Activated effector memory CD4-positive, alpha-beta T cell treated with anti-CD3 and anti-CD28 coated beads, Interleukin-2, amount 50 U/mL, for 16 hours (primary cell): ENCODE data around the gene CCDC181.
"Not testable (repeated sequence)": the region's sequence is repeated elsewhere in the genome, so short reads cannot be mapped to it uniquely, and the experiment has no call there.

Experiments used
- DNase-seq: peaks from one replicate; pipeline ENCODE4 v3.0.0-alpha.2; 2020

CCDC181 gene

GRCh38 chr1:169427081-169427641 lies at the start of gene CCDC181:
Gene CCDC181, minus strand, starts transcription at chr1:169427474. Its CDS starts 2,547 bp downstream, at chr1:169424927.
- DNase-seq, result peak; percentile 72

- no peak for DNase-seq
Measured at GRCh38 chr1:169475806-169476387, 48.6 kb upstream of the CCDC181 start.

- DNase-seq, result no peak
Measured at GRCh38 chr1:169474302-169474995, 47.2 kb upstream of the CCDC181 start.

- DNase-seq, result no peak
Measured at GRCh38 chr1:169473347-169473746, 46.1 kb upstream of the CCDC181 start.

- no peak for DNase-seq
Measured at GRCh38 chr1:169472738-169473137, 45.5 kb upstream of the CCDC181 start.

GRCh38 chr1:169468982-169469381 lies 41.7 kb upstream of the CCDC181 start:
- no peak for DNase-seq

- no peak for DNase-seq
Measured at GRCh38 chr1:169466259-169467230, 39.3 kb upstream of the CCDC181 start.

- DNase-seq, result no peak
Measured at GRCh38 chr1:169465281-169465680, 38.0 kb upstream of the CCDC181 start.

- no peak for DNase-seq
Measured at GRCh38 chr1:169462385-169462784, 35.1 kb upstream of the CCDC181 start.

- DNase-seq, result no peak
Measured at GRCh38 chr1:169461390-169462000, 34.2 kb upstream of the CCDC181 start.

- DNase-seq, result no peak
Measured at GRCh38 chr1:169460191-169460833, 33.0 kb upstream of the CCDC181 start.

- no peak for DNase-seq
Measured at GRCh38 chr1:169457443-169457842, 30.2 kb upstream of the CCDC181 start.

- DNase-seq, result no peak
Measured at GRCh38 chr1:169456029-169456428, 28.8 kb upstream of the CCDC181 start.

GRCh38 chr1:169452921-169453320 lies 25.6 kb upstream of the CCDC181 start:
- DNase-seq, result no peak

GRCh38 chr1:169451218-169451824 lies 24.0 kb upstream of the CCDC181 start:
- DNase-seq, result no peak

- no peak for DNase-seq
Measured at GRCh38 chr1:169443923-169444322, 16.6 kb upstream of the CCDC181 start.

GRCh38 chr1:169426174-169426705 lies 1.0 kb downstream of the CCDC181 start:
- DNase-seq, result no peak

- no peak for DNase-seq
Measured at GRCh38 chr1:169421309-169421708, 6.0 kb downstream of the CCDC181 start.

GRCh38 chr1:169414952-169415351 lies 12.3 kb downstream of the CCDC181 start:
- no peak for DNase-seq

- not testable (repeated sequence) for DNase-seq
Measured at GRCh38 chr1:169408340-169408739, 18.9 kb downstream of the CCDC181 start.

GRCh38 chr1:169402578-169402977 lies 24.7 kb downstream of the CCDC181 start:
- not testable (repeated sequence) for DNase-seq
